ENCODE results near the gene HERC4. TPM values are rescaled to one million over a fixed set of nuclear protein-coding genes. Genes with fewer than 3 reads are reported as not detected.

HERC4 gene
- total and polyA plus RNA-seq, 4 donors = 7.3 to 53.2 (median 16.0) TPM

- TF ChIP-seq REST (IDR thresholded peaks at IDR 0.05) = no peak
Measured at GRCh38 chr10:68110027-68110426, 34.9 kb upstream of the HERC4 start (continued).

GRCh38 chr10:68109331-68109730 lies 34.2 kb upstream of the HERC4 start, which contains the start of gene MYPN:
MYPN (plus strand) TSS chr10:68109488; CDS start chr10:68121439, 11,951 bp downstream.
- no peak within 1 kb of the TSS for H3K4me3 ChIP-seq (ENCODE audit: low read depth in 1 of 3, low read length in 3 of 3)
- H3K36me3 ChIP-seq (ENCODE audit: control insufficient read depth in 4 of 4, insufficient read depth in 3 of 4, low read depth in 1 of 4, low read length in 3 of 4) = no peaks in the 10 kb centered on the region
- peaks cover 2 to 15% (median 8%) of the 10 kb centered on the region in 4 donors for H3K4me1 ChIP-seq (ENCODE audit: control insufficient read depth in 4 of 4, insufficient read depth in 4 of 4, low read length in 3 of 4)
- H3K9me3 ChIP-seq (ENCODE audit: control insufficient read depth in 4 of 4, low read length in 3 of 4) = no peaks in the 10 kb centered on the region
- no peak for DNase-seq (ENCODE audit: low spot score)
- WGBS = 88% methylated on average over 3 of the region's 3 CpGs
- no peak within 1 kb of the TSS for H3K27ac ChIP-seq (ENCODE audit: low read depth in 1 of 2, low read length in 2 of 2)
- H3K27me3 ChIP-seq (ENCODE audit: control insufficient read depth in 4 of 4, insufficient read depth in 4 of 4, low read length in 3 of 4) = no peaks in the 10 kb centered on the region
- TF ChIP-seq NR2F2 (IDR thresholded peaks at IDR 0.05) (no peak), MAX (IDR thresholded peaks at IDR 0.05) (no peak), TAF1 (conservative IDR thresholded peaks at IDR 0.05) (no peak), RAD21 (IDR thresholded peaks at IDR 0.05) (no peak), GABPA (IDR thresholded peaks at IDR 0.05 in 1 of 2, conservative IDR thresholded peaks at IDR 0.05 in 1 of 2) (no peak), ZBTB33 (IDR thresholded peaks at IDR 0.05) (no peak), JUND (IDR thresholded peaks at IDR 0.05) (no peak), EGR1 (IDR thresholded peaks at IDR 0.05; ENCODE audit: low read depth in 2 of 2) (no peak)
- H3K9ac ChIP-seq (ENCODE audit: low read depth in 1 of 2, low read length in 2 of 2) = no peak within 1 kb of the TSS

GRCh38 chr10:68108653-68109052 lies 33.6 kb upstream of the HERC4 start:
- Histone ChIP-seq H3K27me3 (ENCODE audit: control insufficient read depth in 4 of 4, insufficient read depth in 4 of 4, low read length in 3 of 4) (no peaks in the 10 kb centered on the region), H3K4me1 (ENCODE audit: control insufficient read depth in 4 of 4, insufficient read depth in 4 of 4, low read length in 3 of 4) (peaks cover 2 to 13% (median 8%) of the 10 kb centered on the region in 4 donors), H3K9ac (ENCODE audit: low read depth in 1 of 2, low read length in 2 of 2) (no peak overlapping the region), H3K36me3 (ENCODE audit: control insufficient read depth in 4 of 4, insufficient read depth in 3 of 4, low read depth in 1 of 4, low read length in 3 of 4) (no peaks in the 10 kb centered on the region), H3K4me3 (ENCODE audit: low read depth in 1 of 3, low read length in 3 of 3) (no peak overlapping the region), H3K27ac (ENCODE audit: low read depth in 1 of 2, low read length in 2 of 2) (no peak overlapping the region), H3K9me3 (ENCODE audit: control insufficient read depth in 4 of 4, low read length in 3 of 4) (no peaks in the 10 kb centered on the region)
- DNase-seq (ENCODE audit: low spot score) = no peak
- TF ChIP-seq SP1 (IDR thresholded peaks at IDR 0.05) (no peak), RAD21 (IDR thresholded peaks at IDR 0.05) (no peak), ATF3 (IDR thresholded peaks at IDR 0.05) (no peak)
- 96% methylated on average over 11 of the region's 11 CpGs for WGBS
